HepG2 (cell line): ENCODE measurements around the gene SLC43A1. TPM values are rescaled to one million over a fixed set of nuclear protein-coding genes. Genes with fewer than 3 reads are reported as not detected.
A peak's percentile ranks its signal among the peaks of the same experiment; 100 is the strongest.

ENCODE experiments used
- BRCA1 ChIP-seq: sonication (generic); formaldehyde crosslinking; IDR thresholded peaks from 2 replicates; pipeline ENCODE4 v1.4.0; 2020; ENCODE audit warnings: missing genetic modification reagents
- CBX5 ChIP-seq: sonication (generic); formaldehyde crosslinking; IDR thresholded peaks from 2 replicates; pipeline ENCODE4 v1.4.0; 2020; ENCODE audit warnings: missing genetic modification reagents, borderline replicate concordance
- GFI1 ChIP-seq: sonication (generic); formaldehyde crosslinking; IDR thresholded peaks from 2 replicates; pipeline ENCODE4 v1.5.0; 2020; ENCODE audit warnings: missing genetic modification reagents, mild to moderate bottlenecking, borderline replicate concordance
- GPN1 ChIP-seq: sonication (generic); formaldehyde crosslinking; IDR thresholded peaks from 2 replicates; pipeline ENCODE4 v1.5.1; 2020; ENCODE audit warnings: missing genetic modification reagents, borderline replicate concordance
- HNRNPK ChIP-seq: fragments of 200-400 bp; formaldehyde crosslinking; IDR thresholded peaks from 2 replicates; pipeline ENCODE4 v1.6.1; 2018; ENCODE audit warnings: low read length, low read depth, moderate library complexity, mild to moderate bottlenecking; ENCODE audit not compliant: poor library complexity, severe bottlenecking
- IKZF4 ChIP-seq: sonication (generic); formaldehyde crosslinking; IDR thresholded peaks from 2 replicates; pipeline ENCODE4 v1.5.1; 2020; ENCODE audit warnings: borderline replicate concordance, mild to moderate bottlenecking, low read depth, missing genetic modification reagents; ENCODE audit errors: not compliant biosample characterization
- KLF12 ChIP-seq: sonication (generic); formaldehyde crosslinking; IDR thresholded peaks from 2 replicates; pipeline ENCODE4 v1.4.0; 2020; ENCODE audit warnings: missing genetic modification reagents, borderline replicate concordance
- KLF6 ChIP-seq: IDR thresholded peaks from 2 replicates; pipeline ENCODE4 v1.8.0; 2016; ENCODE audit warnings: missing biosample characterization, missing genetic modification reagents
- MED1 ChIP-seq: sonication (generic); formaldehyde crosslinking; IDR thresholded peaks from 2 replicates; pipeline ENCODE4 v1.4.0; 2020; ENCODE audit warnings: missing genetic modification reagents
- NFKB2 ChIP-seq: sonication (generic); formaldehyde crosslinking; IDR thresholded peaks from 2 replicates; pipeline ENCODE4 v1.4.0; 2020; ENCODE audit warnings: missing genetic modification reagents, borderline replicate concordance
- NR2C2 ChIP-seq: sonication (generic); formaldehyde crosslinking; IDR thresholded peaks from 2 replicates; pipeline ENCODE4 v1.4.0; 2020; ENCODE audit warnings: missing genetic modification reagents, mild to moderate bottlenecking, moderate library complexity, borderline replicate concordance
- SATB2 ChIP-seq: sonication (generic); formaldehyde crosslinking; IDR thresholded peaks from 2 replicates; pipeline ENCODE4 v1.5.0; 2020; ENCODE audit warnings: missing genetic modification reagents
- SMAD1 ChIP-seq: sonication (generic); formaldehyde crosslinking; IDR thresholded peaks from 2 replicates; pipeline ENCODE4 v1.4.0; 2020; ENCODE audit warnings: missing genetic modification reagents, low read depth, mild to moderate bottlenecking, borderline replicate concordance
- SMC3 ChIP-seq: IDR thresholded peaks from 2 replicates; pipeline ENCODE4 v1.6.1; 2011; ENCODE audit warnings: low read length, improper control_type of control experiment
- SP4 ChIP-seq: sonication (generic); formaldehyde crosslinking; IDR thresholded peaks from 2 replicates; pipeline ENCODE4 v1.8.1; 2023; ENCODE audit warnings: mild to moderate bottlenecking, missing genetic modification reagents
- SRSF1 ChIP-seq: fragments of 200-400 bp; formaldehyde crosslinking; optimal IDR thresholded peaks from 2 replicates; pipeline ENCODE3; 2017; ENCODE audit warnings: mild to moderate bottlenecking, low read depth, low read length, moderate library complexity
- THAP11 ChIP-seq: IDR thresholded peaks from 2 replicates; pipeline ENCODE4 v1.6.1; 2016; ENCODE audit warnings: missing biosample characterization, missing genetic modification reagents
- ZNF34 ChIP-seq: sonication (generic); formaldehyde crosslinking; IDR thresholded peaks from 2 replicates; pipeline ENCODE4 v1.4.0; 2020; ENCODE audit warnings: mild to moderate bottlenecking, missing genetic modification reagents, borderline replicate concordance
- ZNF468 ChIP-seq: sonication (generic); formaldehyde crosslinking; IDR thresholded peaks from 2 replicates; pipeline ENCODE4 v1.8.0; 2022; ENCODE audit warnings: mild to moderate bottlenecking, moderate library complexity, missing genetic modification reagents
- ZNF703 ChIP-seq: sonication (generic); formaldehyde crosslinking; IDR thresholded peaks from 2 replicates; pipeline ENCODE4 v1.5.1; 2020; ENCODE audit warnings: missing genetic modification reagents, mild to moderate bottlenecking, moderate library complexity, borderline replicate concordance
- ZNF709 ChIP-seq: sonication (generic); formaldehyde crosslinking; IDR thresholded peaks from 2 replicates; pipeline ENCODE4 v1.5.0; 2020; ENCODE audit warnings: mild to moderate bottlenecking, missing genetic modification reagents
- ZNF776 ChIP-seq: sonication (generic); formaldehyde crosslinking; IDR thresholded peaks from 2 replicates; pipeline ENCODE4 v1.4.0; 2020; ENCODE audit warnings: mild to moderate bottlenecking, missing genetic modification reagents
- polyA plus RNA-seq, 8 experiments: library from polyadenylated mRNA; depleted of rRNA in 3 of 8; stranded (reverse) in 7 of 8; unstranded in 1 of 8; fragments of >200 nt; fragmentation: Illumina TruSeq in 4 of 8; extraction: Trizol in 4 of 8; gene quantifications; 2 replicates each; pipeline versions ENCODE4 v1.2.1 to v1.2.3, GENCODE V29; 2011 to 2016; ENCODE audit warnings: low read depth in 4 of 8, missing spikeins in 1 of 8, mixed read lengths in 1 of 8; ENCODE audit not compliant: insufficient read depth in 1 of 8
- total RNA-seq, 5 experiments: library from RNA; depleted of rRNA; stranded (reverse); fragments of >200 nt; fragmentation: Illumina TruSeq; extraction: Trizol; gene quantifications; 2 replicates each; pipeline ENCODE4 v1.2.3, GENCODE V29; 2016; ENCODE audit warnings: low read depth in 1 of 5
- TF ChIP-seq, protein P1 (sequence below): sonication (generic); formaldehyde crosslinking; IDR thresholded peaks from 2 replicates; pipeline ENCODE4 v1.5.0; 2020; ENCODE audit warnings: missing genetic modification reagents
- TF ChIP-seq, protein P2 (sequence below), 2 experiments: sonication (generic) in 1 of 2; formaldehyde crosslinking in 1 of 2; IDR thresholded peaks; 2 replicates each; pipeline versions ENCODE4 v1.4.0 to v1.6.1; 2016 to 2020; ENCODE audit warnings: borderline replicate concordance in 1 of 2, low read depth in 1 of 2, mild to moderate bottlenecking in 1 of 2, missing genetic modification reagents in 1 of 2

SLC43A1 gene
- total and polyA plus RNA-seq, 2 of the 13 experiments (the other 11 are each of a cell fraction or from before 2014, with no cell fraction given) = 72.3 to 87.6 TPM

DNA sequence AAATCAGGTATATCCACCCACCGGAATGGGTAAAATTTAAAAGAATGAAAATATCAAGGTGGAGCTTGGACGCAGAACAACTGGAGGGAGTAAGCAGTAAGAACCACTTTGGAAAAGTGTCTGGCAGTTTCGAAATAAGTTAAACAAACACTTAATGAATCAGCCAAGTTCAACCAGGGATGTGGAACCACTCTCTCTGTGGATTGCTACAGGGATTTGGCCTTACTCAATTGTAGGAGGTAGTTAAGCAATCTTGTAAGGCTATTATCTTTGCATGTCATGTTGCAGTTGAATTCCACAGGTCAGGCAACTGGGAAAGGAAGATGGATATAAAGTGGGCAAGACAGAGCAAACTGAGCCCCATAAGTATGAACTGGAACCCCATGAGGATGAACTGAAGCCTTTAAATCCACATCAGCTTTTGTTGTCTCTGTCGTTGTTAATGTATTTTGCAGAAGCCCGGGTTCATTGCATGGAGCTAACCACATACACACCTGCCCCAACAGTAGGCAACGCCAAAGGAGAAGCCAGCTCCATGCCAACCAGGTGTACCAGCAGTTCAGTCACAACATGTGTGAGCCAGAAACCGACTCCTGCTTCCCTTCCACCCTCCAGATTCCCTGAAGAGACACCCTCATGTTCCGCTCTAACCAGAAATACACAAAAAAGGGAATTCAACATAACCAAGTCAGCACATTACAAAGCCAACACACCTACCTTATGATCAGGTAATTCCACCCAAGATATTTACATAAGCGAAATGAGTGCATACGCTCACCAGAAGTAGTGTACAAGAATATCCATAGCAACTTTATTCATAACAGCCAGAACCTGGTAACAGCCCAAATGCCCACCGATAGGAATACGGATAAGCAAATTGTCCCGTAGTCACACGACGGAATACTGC, 80.6 kb downstream of the SLC43A1 start (continued):
- TF ChIP-seq SATB2 (CRISPR knock-in tag) (no peak), SMC3 (peak; percentile 74; the same call in 1 of the 2 replicates), ZNF776 (no peak), NFKB2 (CRISPR knock-in tag) (no peak), MED1 (CRISPR knock-in tag) (peak; percentile 89), ZNF703 (no peak), ZNF34 (0 out of 2 replicates have a peak, but pooled peaks have one; percentile 59), ZNF468 (CRISPR knock-in tag) (no peak), GPN1 (CRISPR knock-in tag) (no peak), KLF12 (CRISPR knock-in tag) (no peak), IKZF4 (no peak), SMAD1 (CRISPR knock-in tag) (no peak), HNRNPK (no peak), ZNF709 (CRISPR knock-in tag) (no peak), GFI1 (peak; percentile 14; the same call in 1 of the 2 replicates), SRSF1 (no peak), KLF6 (CRISPR knock-in tag) (peak; percentile 56; the same call in 1 of the 2 replicates), NR2C2 (CRISPR knock-in tag) (peak; percentile 62), SP4 (CRISPR knock-in tag) (no peak), CBX5 (CRISPR knock-in tag) (peak; percentile 77; the same call in 1 of the 2 replicates), BRCA1 (CRISPR knock-in tag) (no peak), THAP11 (CRISPR knock-in tag) (peak; percentile 78)
- TF ChIP-seq, protein P1, sequence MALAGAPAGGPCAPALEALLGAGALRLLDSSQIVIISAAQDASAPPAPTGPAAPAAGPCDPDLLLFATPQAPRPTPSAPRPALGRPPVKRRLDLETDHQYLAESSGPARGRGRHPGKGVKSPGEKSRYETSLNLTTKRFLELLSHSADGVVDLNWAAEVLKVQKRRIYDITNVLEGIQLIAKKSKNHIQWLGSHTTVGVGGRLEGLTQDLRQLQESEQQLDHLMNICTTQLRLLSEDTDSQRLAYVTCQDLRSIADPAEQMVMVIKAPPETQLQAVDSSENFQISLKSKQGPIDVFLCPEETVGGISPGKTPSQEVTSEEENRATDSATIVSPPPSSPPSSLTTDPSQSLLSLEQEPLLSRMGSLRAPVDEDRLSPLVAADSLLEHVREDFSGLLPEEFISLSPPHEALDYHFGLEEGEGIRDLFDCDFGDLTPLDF (CRISPR knock-in tag) = no peak
- TF ChIP-seq, protein P2, sequence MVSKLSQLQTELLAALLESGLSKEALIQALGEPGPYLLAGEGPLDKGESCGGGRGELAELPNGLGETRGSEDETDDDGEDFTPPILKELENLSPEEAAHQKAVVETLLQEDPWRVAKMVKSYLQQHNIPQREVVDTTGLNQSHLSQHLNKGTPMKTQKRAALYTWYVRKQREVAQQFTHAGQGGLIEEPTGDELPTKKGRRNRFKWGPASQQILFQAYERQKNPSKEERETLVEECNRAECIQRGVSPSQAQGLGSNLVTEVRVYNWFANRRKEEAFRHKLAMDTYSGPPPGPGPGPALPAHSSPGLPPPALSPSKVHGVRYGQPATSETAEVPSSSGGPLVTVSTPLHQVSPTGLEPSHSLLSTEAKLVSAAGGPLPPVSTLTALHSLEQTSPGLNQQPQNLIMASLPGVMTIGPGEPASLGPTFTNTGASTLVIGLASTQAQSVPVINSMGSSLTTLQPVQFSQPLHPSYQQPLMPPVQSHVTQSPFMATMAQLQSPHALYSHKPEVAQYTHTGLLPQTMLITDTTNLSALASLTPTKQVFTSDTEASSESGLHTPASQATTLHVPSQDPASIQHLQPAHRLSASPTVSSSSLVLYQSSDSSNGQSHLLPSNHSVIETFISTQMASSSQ (IDR thresholded peaks at IDR 0.05; ENCODE audit: low read depth) = 0 out of 2 replicates have a peak, but pooled peaks have one; percentile 46
- TF ChIP-seq, protein P2 (CRISPR knock-in tag; IDR thresholded peaks at IDR 0.05; ENCODE audit: borderline replicate concordance) = 0 out of 2 replicates have a peak, but pooled peaks have one; percentile 25
